ENCODE results near the gene TRIM37. TPM values are rescaled to one million over a fixed set of nuclear protein-coding genes. Genes with fewer than 3 reads are reported as not detected.
"Not testable (repeated sequence)": the region's sequence is repeated elsewhere in the genome, so short reads cannot be mapped to it uniquely, and the experiment has no call there.

Gene TRIM37
- total RNA-seq, 2 donors from 2014 or later, result 26.3 to 31.1 TPM

GRCh38 chr17:58966208-58966607 is 140.5 kb downstream of the TRIM37 start:
- DNase-seq (no peak), ATAC-seq (replicated peaks in 1 of 2) (no peak)
- Mint-ChIP-seq H3K36me3 (ENCODE audit: insufficient read depth in 2 of 2) (no peaks in the 10 kb centered on the region), H3K27ac (no peak overlapping the region), H3K4me3 (no peak overlapping the region), H3K9me3 (no peaks in the 10 kb centered on the region), H3K27me3 (ENCODE audit: low read depth) (no peaks in the 10 kb centered on the region), H3K4me1 (ENCODE audit: low read depth) (peaks cover 6% of the 10 kb centered on the region)

DNA sequence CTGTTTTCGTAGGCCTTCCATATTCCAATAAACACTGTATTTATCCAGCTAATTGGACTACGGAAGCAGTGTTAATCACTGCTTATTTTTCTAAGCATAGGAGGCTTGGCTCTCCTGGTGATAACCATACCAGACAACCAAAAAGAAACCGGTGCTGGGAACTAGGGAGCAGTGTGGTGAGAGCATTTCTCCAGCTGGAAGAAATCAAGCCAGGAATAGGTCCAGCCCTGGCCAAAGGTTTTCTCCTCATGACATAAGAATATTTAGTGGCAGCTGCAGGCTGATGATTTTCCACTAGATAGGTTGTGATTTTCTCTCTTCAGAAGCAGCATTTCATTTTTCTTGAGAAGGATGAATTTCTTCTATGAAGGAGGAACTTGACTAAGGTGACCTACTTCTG is 141.5 kb downstream of the TRIM37 start:
- peaks cover 6% of the 10 kb centered on the region for H3K4me1 Mint-ChIP-seq (ENCODE audit: low read depth)
- ATAC-seq (replicated peaks in 1 of 2) (no peak), DNase-seq (no peak)
- H3K9me3 Mint-ChIP-seq, result no peaks in the 10 kb centered on the region
- H3K4me3 Mint-ChIP-seq, result no peak overlapping the region
- H3K36me3 Mint-ChIP-seq (ENCODE audit: insufficient read depth in 2 of 2), result no peaks in the 10 kb centered on the region
- no peak overlapping the region for H3K27ac Mint-ChIP-seq
- no peaks in the 10 kb centered on the region for H3K27me3 Mint-ChIP-seq (ENCODE audit: low read depth)

- peak in 1 of 2 donors; percentile 4 for DNase-seq
- H3K27ac Mint-ChIP-seq, result no peak overlapping the region
- H3K9me3 Mint-ChIP-seq, result no peaks in the 10 kb centered on the region
- no peaks in the 10 kb centered on the region for H3K4me1 Mint-ChIP-seq (ENCODE audit: low read depth)
- no peaks in the 10 kb centered on the region for H3K27me3 Mint-ChIP-seq (ENCODE audit: low read depth)
- H3K4me3 Mint-ChIP-seq, result no peak overlapping the region
- ATAC-seq (replicated peaks in 1 of 2), result no peak
- H3K36me3 Mint-ChIP-seq (ENCODE audit: insufficient read depth in 2 of 2), result no peaks in the 10 kb centered on the region
These were observed 146.6 kb downstream of the TRIM37 start for GRCh38 chr17:58960068-58960467.

DNA sequence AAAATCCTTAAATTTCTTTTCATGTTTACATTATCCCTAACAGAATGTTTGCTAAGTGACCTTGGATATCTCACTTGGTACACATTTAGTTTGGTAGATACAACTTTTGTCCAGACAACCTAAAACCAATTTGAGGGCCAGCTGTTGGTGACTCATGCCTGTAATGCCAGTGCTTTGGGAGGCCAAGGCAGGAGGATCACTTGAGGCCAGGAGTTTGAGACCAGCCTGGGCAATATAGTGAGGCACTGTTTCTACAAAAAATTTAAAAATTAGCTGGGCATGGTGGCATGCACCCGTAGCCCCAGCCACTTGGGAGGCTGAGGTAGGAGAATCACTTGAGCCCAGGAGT is 149.0 kb downstream of the TRIM37 start:
- not testable (repeated sequence) for H3K4me1 Mint-ChIP-seq (ENCODE audit: low read depth); H3K27me3 Mint-ChIP-seq (ENCODE audit: low read depth); H3K36me3 Mint-ChIP-seq (ENCODE audit: insufficient read depth in 2 of 2); H3K9me3 Mint-ChIP-seq; H3K27ac Mint-ChIP-seq; H3K4me3 Mint-ChIP-seq; ATAC-seq (replicated peaks in 1 of 2); DNase-seq

DNA sequence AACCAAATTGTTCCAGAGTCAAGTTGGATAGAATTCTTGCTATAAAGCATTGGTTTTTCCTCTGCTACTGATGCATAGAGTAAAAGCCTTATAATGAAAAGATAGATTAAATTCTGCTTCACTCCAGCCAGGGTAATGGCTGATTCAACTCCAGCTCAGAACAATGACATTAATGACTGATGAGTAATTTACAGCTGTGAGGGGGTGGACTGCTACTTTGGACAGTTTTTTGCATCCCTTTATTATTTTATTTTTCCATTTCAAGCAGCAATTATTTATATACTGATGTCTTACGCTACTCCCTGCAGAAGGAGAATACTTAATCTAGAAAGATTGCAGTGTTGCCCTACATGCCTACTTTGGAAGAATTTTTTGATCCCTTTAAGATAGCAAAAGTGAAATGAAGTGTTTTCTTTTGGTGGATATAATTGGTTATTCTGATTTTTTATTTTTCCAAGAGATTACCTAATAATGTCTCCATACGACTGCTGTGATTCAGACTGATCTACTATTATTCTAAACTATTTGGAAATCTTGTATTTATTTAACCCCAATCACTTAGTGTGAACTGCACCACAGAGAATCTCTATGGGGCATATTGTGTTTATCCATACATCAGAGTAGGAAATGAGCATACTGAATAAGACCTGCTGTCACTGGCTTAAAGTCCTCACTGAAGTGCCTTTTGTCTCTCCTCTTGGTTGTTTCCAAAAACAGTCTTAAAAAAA is 149.5 kb downstream of the TRIM37 start:
- Mint-ChIP-seq H3K4me3 (no peak overlapping the region), H3K36me3 (ENCODE audit: insufficient read depth in 2 of 2) (no peaks in the 10 kb centered on the region), H3K27me3 (ENCODE audit: low read depth) (no peaks in the 10 kb centered on the region), H3K9me3 (peaks cover 0 to 2% of the 10 kb centered on the region in 2 donors), H3K4me1 (ENCODE audit: low read depth) (peaks cover 6% of the 10 kb centered on the region), H3K27ac (no peak overlapping the region)
- DNase-seq, result no peak
- no peak for ATAC-seq (replicated peaks in 1 of 2)

DNA sequence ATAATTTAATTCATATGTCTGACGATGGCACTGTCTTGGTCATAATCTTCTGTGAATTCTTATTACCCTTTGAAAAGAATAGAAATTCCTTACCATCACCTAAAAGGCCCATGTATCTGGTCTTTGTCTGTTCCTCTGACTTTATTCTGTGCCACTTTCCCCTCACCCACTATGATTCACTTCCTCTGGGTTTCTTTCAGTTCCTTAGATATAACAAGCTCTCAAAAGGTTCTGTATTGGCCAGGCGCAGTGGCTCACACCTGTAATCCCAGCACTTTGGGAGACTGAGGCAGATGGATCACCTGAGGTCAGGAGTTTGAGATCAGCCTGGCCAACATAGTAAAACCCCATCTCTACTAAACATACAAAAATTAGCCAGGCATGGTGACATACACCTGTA is 152.3 kb downstream of the TRIM37 start:
- not testable (repeated sequence) for H3K27me3 Mint-ChIP-seq (ENCODE audit: low read depth); DNase-seq; H3K4me1 Mint-ChIP-seq (ENCODE audit: low read depth); H3K27ac Mint-ChIP-seq; H3K4me3 Mint-ChIP-seq; ATAC-seq (replicated peaks in 1 of 2)
- Mint-ChIP-seq H3K36me3 (ENCODE audit: insufficient read depth in 2 of 2) (peaks cover 10 to 11% of the 10 kb centered on the region in 2 donors), H3K9me3 (peaks cover 8 to 13% of the 10 kb centered on the region in 2 donors)

GRCh38 chr17:58947824-58948223 is 158.9 kb downstream of the TRIM37 start:
- ATAC-seq (replicated peaks in 1 of 2) (no peak), DNase-seq (no peak)
- peaks cover 9 to 22% of the 10 kb centered on the region in 2 donors for H3K9me3 Mint-ChIP-seq
- peaks cover 6% of the 10 kb centered on the region for H3K27me3 Mint-ChIP-seq (ENCODE audit: low read depth)
- no peak overlapping the region for H3K27ac Mint-ChIP-seq
- no peak overlapping the region for H3K4me3 Mint-ChIP-seq
- H3K4me1 Mint-ChIP-seq (ENCODE audit: low read depth), result no peaks in the 10 kb centered on the region
- peaks cover 11 to 13% of the 10 kb centered on the region in 2 donors for H3K36me3 Mint-ChIP-seq (ENCODE audit: insufficient read depth in 2 of 2)

- Mint-ChIP-seq H3K36me3 (ENCODE audit: insufficient read depth in 2 of 2) (peaks cover 11 to 13% of the 10 kb centered on the region in 2 donors), H3K4me3 (no peak overlapping the region), H3K27ac (no peak overlapping the region), H3K4me1 (ENCODE audit: low read depth) (no peaks in the 10 kb centered on the region), H3K9me3 (peaks cover 9 to 22% of the 10 kb centered on the region in 2 donors), H3K27me3 (ENCODE audit: low read depth) (peaks cover 6% of the 10 kb centered on the region)
- DNase-seq (no peak), ATAC-seq (replicated peaks in 1 of 2) (no peak)
These were observed 159.3 kb downstream of the TRIM37 start for GRCh38 chr17:58947411-58947810.

DNA sequence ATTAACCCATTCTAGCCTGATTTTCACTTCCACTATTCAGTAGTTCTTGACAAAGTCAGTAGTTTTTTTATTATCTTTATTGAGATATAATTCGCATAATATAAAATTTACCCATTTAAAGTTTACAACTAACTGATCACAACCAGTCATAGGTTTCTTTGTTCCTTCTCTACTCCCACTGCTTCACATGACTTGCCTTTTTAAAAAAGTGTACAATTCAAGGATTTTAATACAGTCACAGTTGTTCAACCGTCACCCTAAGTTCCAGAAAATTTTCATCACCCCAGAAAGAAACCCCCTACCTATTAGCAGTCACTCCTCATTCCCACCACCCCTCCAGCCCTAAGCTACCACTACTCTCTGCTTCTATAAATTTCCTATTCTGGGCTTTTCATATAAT is 162.5 kb downstream of the TRIM37 start:
- DNase-seq (no peak), ATAC-seq (replicated peaks in 1 of 2) (no peak)
- Mint-ChIP-seq H3K4me3 (no peak overlapping the region), H3K9me3 (peaks cover 1 to 10% of the 10 kb centered on the region in 2 donors), H3K27me3 (ENCODE audit: low read depth) (peaks cover 6% of the 10 kb centered on the region), H3K27ac (no peak overlapping the region), H3K4me1 (ENCODE audit: low read depth) (no peaks in the 10 kb centered on the region), H3K36me3 (ENCODE audit: insufficient read depth in 2 of 2) (peaks cover 0 to 3% of the 10 kb centered on the region in 2 donors)

- no peaks in the 10 kb centered on the region for H3K36me3 Mint-ChIP-seq (ENCODE audit: insufficient read depth in 2 of 2)
- peaks cover 5% of the 10 kb centered on the region for H3K27me3 Mint-ChIP-seq (ENCODE audit: low read depth)
- no peak overlapping the region for H3K4me3 Mint-ChIP-seq
- no peak overlapping the region for H3K27ac Mint-ChIP-seq
- no peaks in the 10 kb centered on the region for H3K4me1 Mint-ChIP-seq (ENCODE audit: low read depth)
- DNase-seq (no peak), ATAC-seq (replicated peaks in 1 of 2) (no peak)
- no peaks in the 10 kb centered on the region for H3K9me3 Mint-ChIP-seq
These were observed 170.4 kb downstream of the TRIM37 start for GRCh38 chr17:58936295-58936694.

- ATAC-seq (replicated peaks in 1 of 2) (no peak), DNase-seq (no peak)
- Mint-ChIP-seq H3K4me3 (no peak overlapping the region), H3K27ac (no peak overlapping the region), H3K4me1 (ENCODE audit: low read depth) (no peaks in the 10 kb centered on the region), H3K36me3 (ENCODE audit: insufficient read depth in 2 of 2) (no peaks in the 10 kb centered on the region), H3K9me3 (no peaks in the 10 kb centered on the region), H3K27me3 (ENCODE audit: low read depth) (peaks cover 5% of the 10 kb centered on the region)
These were observed 173.7 kb downstream of the TRIM37 start for GRCh38 chr17:58932956-58933355.

Other genes with a start within 250 kb of the TRIM37 start
- gene SKA2, start 48.3 kb upstream of the TRIM37 start, total RNA-seq, result 10 to 100 TPM; 62.7 to 71.8 TPM
- 100 to 1,000 TPM in 1 of 2 donors, 10 to 100 TPM in 1; 99.5 to 108 TPM for gene PRR11, start 48.9 kb upstream of the TRIM37 start, total RNA-seq
- gene SMG8, start 103.2 kb upstream of the TRIM37 start, total RNA-seq, result 10 to 100 TPM; 12.8 to 14.5 TPM
- 1 to 10 TPM; 3.0 to 3.2 TPM for gene GDPD1, start 113.6 kb upstream of the TRIM37 start, total RNA-seq
- gene YPEL2, start 224.8 kb upstream of the TRIM37 start, total RNA-seq, result 10 to 100 TPM; 13.4 to 18.9 TPM